DMS79 treated with DMSO at 0.1 percent for 48 hours (cell line): ENCODE measurements around the gene DENND1A.

Experiments used
- DNase-seq: peaks from one replicate; lab custom pipeline; 2025; lab: John Stamatoyannopoulos, UW

DENND1A gene

GRCh38 chr9:123863164-123863855, 66.6 kb downstream of the DENND1A start:
- DNase-seq = no peak

DNA sequence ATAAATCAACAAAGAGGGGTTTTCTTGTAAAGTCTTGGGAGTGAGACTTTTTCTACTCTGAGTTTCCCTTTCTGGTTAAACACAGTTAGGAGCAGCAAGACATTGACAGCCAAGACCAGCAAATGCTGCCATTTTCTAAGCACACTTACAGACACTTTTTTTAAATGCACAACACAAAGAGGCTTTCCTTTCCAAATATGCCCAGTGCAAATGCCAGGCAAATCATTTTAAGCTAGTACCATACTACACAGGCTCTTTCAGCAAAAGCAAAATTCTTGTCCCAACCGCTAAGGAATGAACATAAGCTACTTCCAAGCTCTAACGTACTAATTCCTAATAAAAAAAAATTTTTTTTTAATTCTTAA, 68.2 kb downstream of the DENND1A start:
- DNase-seq = no peak

- DNase-seq = no peak
These were observed 68.7 kb downstream of the DENND1A start for GRCh38 chr9:123861086-123861755.

DNA sequence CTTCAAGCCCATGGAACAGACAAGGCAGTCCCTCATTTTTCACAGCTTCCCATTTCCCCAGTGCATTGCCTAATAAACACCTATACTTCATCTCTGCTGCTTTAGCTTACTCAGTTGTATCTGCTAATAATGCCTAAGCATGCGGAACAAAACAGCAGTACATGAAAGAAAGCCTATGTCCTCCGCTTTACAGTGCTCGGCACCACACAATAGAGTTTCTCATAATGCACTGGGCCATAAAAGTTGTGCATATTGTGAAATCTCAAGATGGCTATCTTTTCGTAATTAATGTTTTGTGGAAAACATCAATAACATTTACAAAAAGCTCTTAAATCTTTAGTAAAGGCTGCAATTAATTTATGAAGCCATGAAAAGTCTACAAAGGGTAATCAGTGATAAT, 69.3 kb downstream of the DENND1A start:
- DNase-seq = no peak

- no peak for DNase-seq
These were observed 77.5 kb downstream of the DENND1A start for GRCh38 chr9:123852403-123852802.

DNA sequence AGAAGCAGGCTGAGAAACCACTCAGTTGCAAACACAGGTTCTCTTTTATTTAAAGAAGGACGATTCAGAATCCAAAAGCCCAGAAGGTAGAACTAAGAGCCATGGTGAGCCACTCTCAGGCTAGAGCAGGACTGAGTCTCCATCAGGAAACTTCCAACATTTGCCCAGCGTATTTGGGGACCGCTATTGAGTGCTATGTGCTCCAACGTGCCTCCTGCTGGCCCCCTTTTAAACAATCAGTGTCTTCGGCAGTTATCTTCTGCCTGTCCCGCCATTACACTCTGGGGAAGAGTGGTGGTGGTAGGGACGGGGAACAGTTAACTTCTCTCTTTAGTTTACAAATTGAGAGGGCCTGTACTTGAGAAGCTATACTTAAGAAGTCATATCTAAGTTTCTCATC, 78.1 kb downstream of the DENND1A start:
- DNase-seq = no peak

DNA sequence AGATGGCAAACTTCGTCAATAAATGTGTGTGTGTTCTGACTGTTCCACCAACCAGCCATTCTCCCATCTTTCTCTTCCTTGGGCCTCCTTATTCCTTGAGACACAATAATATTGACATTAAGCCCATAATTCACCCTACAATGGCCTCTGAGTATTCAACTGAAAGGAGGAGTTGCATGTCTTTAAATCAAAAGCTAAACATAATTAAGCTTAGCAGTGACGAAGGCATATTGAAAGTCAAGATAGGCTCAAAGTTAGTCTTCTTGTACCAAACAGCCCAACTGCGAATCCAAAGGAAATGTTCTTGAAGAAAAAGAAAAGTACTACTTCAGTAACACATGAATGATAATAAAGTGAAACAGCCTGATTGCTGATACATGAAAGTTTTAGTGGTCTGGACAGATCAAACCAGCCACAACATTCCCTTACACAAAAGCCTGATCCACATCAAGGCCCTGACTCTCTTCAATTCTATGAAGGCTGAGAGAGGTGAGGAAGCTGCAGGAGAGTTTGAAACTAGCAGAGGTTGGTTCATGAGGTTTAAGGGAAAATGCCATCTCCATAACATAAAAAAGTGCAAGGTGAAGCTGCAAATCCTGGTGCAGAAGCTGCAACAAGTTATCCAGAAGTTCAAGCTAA, 81.4 kb downstream of the DENND1A start:
- DNase-seq = no peak

- no peak for DNase-seq
These were observed 83.0 kb downstream of the DENND1A start for GRCh38 chr9:123846966-123847365.

DNA sequence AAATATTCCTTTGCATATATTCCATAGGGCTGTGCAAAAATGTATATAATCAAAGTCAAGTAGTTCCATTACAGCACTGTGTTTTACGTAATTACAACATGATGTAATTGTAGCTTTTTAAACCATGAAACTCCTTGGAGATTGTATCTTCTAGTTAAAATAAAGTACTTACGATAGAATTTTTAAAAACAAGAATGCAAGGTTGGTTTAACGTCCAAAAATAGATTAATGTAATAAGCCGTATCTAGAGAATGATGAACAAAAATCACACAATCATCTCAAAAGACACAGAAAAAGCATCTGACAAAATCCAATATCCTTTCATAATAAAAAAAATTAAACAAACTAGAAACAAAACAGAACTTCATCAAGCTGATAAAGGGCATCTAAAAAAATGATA, 86.2 kb downstream of the DENND1A start:
- no peak for DNase-seq

GRCh38 chr9:123835821-123836220, 94.1 kb downstream of the DENND1A start:
- no peak for DNase-seq

DNA sequence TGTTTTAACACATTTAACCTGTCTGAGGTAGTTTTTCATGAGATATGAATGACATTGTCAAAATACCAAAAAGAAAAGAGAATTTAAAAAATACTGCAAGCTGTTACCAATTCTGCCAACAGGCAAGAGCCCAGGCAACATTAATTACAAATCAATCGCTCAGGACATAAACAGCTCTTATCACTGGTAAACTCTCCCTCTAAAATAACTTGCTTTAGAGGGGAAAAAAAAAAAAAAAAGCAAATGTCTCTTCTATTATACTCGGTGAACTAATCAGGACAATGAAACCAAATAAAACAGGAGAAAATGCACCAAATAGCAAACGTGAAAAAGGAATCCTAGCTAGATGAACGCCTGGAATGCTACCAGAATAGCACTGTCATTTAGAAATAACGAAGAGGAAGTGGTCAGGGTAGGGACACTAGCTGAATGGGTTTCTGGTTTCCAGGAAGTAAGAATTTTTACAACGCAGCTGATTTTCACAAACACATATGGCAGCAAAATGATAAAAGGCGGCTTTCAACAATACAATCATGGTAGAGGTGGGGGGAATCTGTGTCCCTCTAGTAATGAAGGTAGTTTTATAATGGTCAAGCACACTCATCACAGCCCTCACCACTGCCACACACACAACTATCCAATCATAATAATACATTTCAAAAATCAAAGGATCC, 94.9 kb downstream of the DENND1A start:
- DNase-seq = no peak

- no peak for DNase-seq
These were observed 95.6 kb downstream of the DENND1A start for GRCh38 chr9:123834218-123834888.

GRCh38 chr9:123832858-123833650, 96.9 kb downstream of the DENND1A start:
- no peak for DNase-seq

DNA sequence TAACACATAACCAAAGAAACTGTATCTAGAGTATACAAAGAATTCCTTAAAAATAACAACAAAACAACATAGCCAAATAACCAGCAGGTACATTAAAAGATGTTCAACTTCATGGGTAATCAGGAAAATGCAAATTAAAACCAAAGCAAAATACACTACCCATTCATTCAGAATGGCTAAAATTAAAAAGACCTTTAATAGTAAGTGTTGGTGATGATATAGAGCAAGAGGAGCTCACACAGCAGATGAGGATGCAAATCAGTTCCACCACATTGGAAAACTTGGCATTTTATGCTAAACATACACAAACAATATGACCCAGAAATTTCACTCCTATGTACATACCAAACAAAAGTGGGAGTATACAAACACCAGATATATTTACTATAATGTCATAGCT, 97.8 kb downstream of the DENND1A start:
- no peak for DNase-seq

DNA sequence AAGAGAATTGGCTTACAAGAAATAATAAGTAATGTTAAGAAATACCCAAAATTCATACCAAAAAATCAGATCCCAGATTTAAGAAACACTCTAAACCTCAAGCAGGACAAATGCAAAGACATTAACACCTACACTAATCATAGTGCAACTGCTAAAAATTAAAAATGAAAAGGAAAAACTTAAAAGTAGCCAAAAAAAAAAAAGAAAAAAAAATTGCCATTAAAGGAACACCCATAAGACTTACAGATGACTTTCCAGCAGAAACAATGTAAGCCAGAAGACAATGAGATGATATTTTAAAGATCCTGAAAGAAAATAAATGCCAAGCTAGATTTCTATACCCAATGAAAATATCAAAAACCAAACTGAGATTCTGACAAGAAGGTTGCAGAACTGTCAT, 101.5 kb downstream of the DENND1A start:
- peak; percentile 5 for DNase-seq

- no peak for DNase-seq
These were observed 104.4 kb downstream of the DENND1A start for GRCh38 chr9:123825342-123826060.

GRCh38 chr9:123823194-123823947, 106.6 kb downstream of the DENND1A start:
- no peak for DNase-seq

DNA sequence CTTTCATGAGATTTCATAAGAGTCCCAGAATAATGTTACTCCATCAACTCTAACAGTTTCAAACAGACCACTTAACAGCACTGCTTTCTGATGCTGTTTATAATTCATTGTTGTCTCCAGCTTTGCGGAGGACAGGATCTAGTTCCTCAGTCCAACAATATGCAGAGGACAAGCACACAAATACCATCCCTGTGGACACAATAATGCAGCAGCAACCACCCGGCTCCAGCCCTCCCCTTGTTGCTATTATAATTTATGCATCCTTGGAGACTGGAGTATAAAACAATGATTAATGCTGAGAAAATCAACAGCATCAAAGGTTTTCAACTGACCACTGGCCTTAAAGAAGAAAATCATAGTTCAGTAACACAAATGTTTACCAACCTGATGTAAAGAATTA, 108.3 kb downstream of the DENND1A start:
- DNase-seq = no peak

GRCh38 chr9:123820139-123820538, 109.8 kb downstream of the DENND1A start:
- no peak for DNase-seq

- no peak for DNase-seq
These were observed 113.0 kb downstream of the DENND1A start for GRCh38 chr9:123816817-123817472.
